AG04449 (cell line): ENCODE measurements around the gene XRCC1.
A peak's percentile ranks its signal among the peaks of the same experiment; 100 is the strongest.

Experiments used
- CTCF ChIA-PET: fragments of 350-600 bp; formaldehyde crosslinking; extraction: SDS; loops from one replicate; lab custom pipeline; 2021; ENCODE audit warnings: antibody characterized with exemption; lab: Yijun Ruan, JAX
- POLR2A ChIA-PET: fragments of 400-600, 350-600 bp; formaldehyde crosslinking; extraction: SDS; loops from one replicate; lab custom pipeline; 2020; ENCODE audit warnings: antibody characterized with exemption, inconsistent platforms; lab: Yijun Ruan, JAX
- DNase-seq: peaks from one replicate; pipeline ENCODE4 v3.0.0-alpha.2; 2010; ENCODE audit warnings: low read depth, low spot score
- H3K4me3 ChIP-seq: 2 replicates; pipeline ENCODE4 v1.5.1; 2011; ENCODE audit warnings: low read depth, mild to moderate bottlenecking, control low read depth, low read length
- CTCF ChIP-seq: IDR thresholded peaks from one replicate; pipeline ENCODE4 v1.5.1; 2011; ENCODE audit warnings: mild to moderate bottlenecking, moderate library complexity, low read length, control low read depth, inconsistent platforms; ENCODE audit not compliant: insufficient read depth; ENCODE audit errors: missing control alignments

Gene XRCC1

GRCh38 chr19:43562698-43563241 lies 12.6 kb downstream of the XRCC1 start:
- TF ChIP-seq CTCF: no peak
- ChIA-PET POLR2A (interaction anchor here (0.8 to 0.9 kb wide), 2 partner anchors 26 to 30 kb away, joined by 3 read pairs; partner anchors contain the start of gene ZNF575), CTCF (interaction anchor here (1.7 to 5.8 kb wide), 2 partner anchors 9 to 27 kb away, joined by 6 to 45 read pairs; no protein-coding TSS in a partner anchor)
- peak; percentile 76 for DNase-seq
- H3K4me3 ChIP-seq: no peak overlapping the region

GRCh38 chr19:43562226-43562697 lies 13.1 kb downstream of the XRCC1 start:
- CTCF ChIA-PET: interaction anchor here (1.7 to 5.8 kb wide), 2 partner anchors 8 to 27 kb away, joined by 6 to 45 read pairs; no protein-coding TSS in a partner anchor
- no peak for TF ChIP-seq CTCF
- DNase-seq: no peak
- POLR2A ChIA-PET: interaction anchor here (0.9 kb wide), 1 partner anchor 29 kb away, joined by 3 read pairs; the partner anchor contains the start of gene ZNF575
- H3K4me3 ChIP-seq: no peak overlapping the region

- CTCF ChIA-PET: interaction anchor here (0.6 to 10.5 kb wide), 4 partner anchors 7 to 38 kb away, joined by 3 to 208 read pairs (median 25); partner anchors contain the start of genes IRGQ and ZNF575
- POLR2A ChIA-PET: no interaction called here
- H3K4me3 ChIP-seq: no peak overlapping the region
- DNase-seq: no peak
- TF ChIP-seq CTCF: no peak
Observed at GRCh38 chr19:43561139-43561970, 14.0 kb downstream of the XRCC1 start.

- DNase-seq: no peak
- H3K4me3 ChIP-seq: no peak overlapping the region
- POLR2A ChIA-PET: no interaction called here
- no peak for TF ChIP-seq CTCF
- CTCF ChIA-PET: interaction anchor here (0.6 to 10.5 kb wide), 4 partner anchors 7 to 39 kb away, joined by 3 to 208 read pairs (median 25); partner anchors contain the start of genes IRGQ and ZNF575
Observed at GRCh38 chr19:43560687-43561086, 14.6 kb downstream of the XRCC1 start.

- peak; percentile 91 for TF ChIP-seq CTCF
- ChIA-PET POLR2A (interaction anchor here (1.1 kb wide), 1 partner anchor 41 kb away, joined by 4 read pairs; the partner anchor contains the start of genes IRGQ and ZNF576), CTCF (interaction anchor here (0.8 to 10.5 kb wide), 32 partner anchors 8 to 255 kb away, joined by 3 to 208 read pairs (median 6); partner anchors contain the start of genes IRGQ, PINLYP, PLAUR and XRCC1)
- peak; percentile 17 for DNase-seq
- H3K4me3 ChIP-seq: no peak overlapping the region
Observed at GRCh38 chr19:43555185-43555770, 20.0 kb downstream of the XRCC1 start.
